Activated CD4-positive, alpha-beta memory T cell treated with anti-CD3 and anti-CD28 coated beads, Interleukin-2, amount 10 ng/mL, durations not matched to agents 7 days and 5 days (primary cell): ENCODE data around the gene ANKRD39. TPM values are rescaled to one million over a fixed set of nuclear protein-coding genes. Genes with fewer than 3 reads are reported as not detected.

Experiments
- CTCF ChIA-PET: fragments of 350-600 bp; sonication (Branson Sonifier 250); formaldehyde crosslinking; loops from one replicate; lab custom pipeline; 2021; ENCODE audit warnings: antibody characterized with exemption, inconsistent platforms; lab: Charles Lee
- POLR2A ChIA-PET: fragments of 350-600 bp; sonication (Branson Sonifier 250); formaldehyde crosslinking; loops from one replicate; lab custom pipeline; 2021; ENCODE audit warnings: antibody characterized with exemption; lab: Charles Lee
- DNase-seq: peaks from one replicate; pipeline ENCODE4 v3.0.0-alpha.2; 2020
- H3K27ac Mint-ChIP-seq: one replicate; pipeline ENCODE4 v1.8.0; 2021; ENCODE audit warnings: mild to moderate bottlenecking, mixed read lengths
- H3K27me3 Mint-ChIP-seq: one replicate; pipeline ENCODE4 v1.8.0; 2021; ENCODE audit warnings: mixed read lengths
- H3K36me3 Mint-ChIP-seq: one replicate; pipeline ENCODE4 v1.8.0; 2021; ENCODE audit warnings: low read depth, mixed read lengths
- H3K4me1 Mint-ChIP-seq: one replicate; pipeline ENCODE4 v1.8.0; 2021; ENCODE audit warnings: mixed read lengths
- H3K4me3 Mint-ChIP-seq: one replicate; pipeline ENCODE4 v1.8.0; 2021; ENCODE audit warnings: mild to moderate bottlenecking, mixed read lengths
- H3K9me3 Mint-ChIP-seq: one replicate; pipeline ENCODE4 v1.8.0; 2021; ENCODE audit warnings: mixed read lengths
- total RNA-seq, 2 experiments: library from RNA; stranded (reverse); gene quantifications; one replicate each; pipeline ENCODE4 v1.2.3, GENCODE V29; 2021

The ANKRD39 gene
- total RNA-seq, 2 experiments from 2014 or later = 44.1 to 47.7 TPM

DNA sequence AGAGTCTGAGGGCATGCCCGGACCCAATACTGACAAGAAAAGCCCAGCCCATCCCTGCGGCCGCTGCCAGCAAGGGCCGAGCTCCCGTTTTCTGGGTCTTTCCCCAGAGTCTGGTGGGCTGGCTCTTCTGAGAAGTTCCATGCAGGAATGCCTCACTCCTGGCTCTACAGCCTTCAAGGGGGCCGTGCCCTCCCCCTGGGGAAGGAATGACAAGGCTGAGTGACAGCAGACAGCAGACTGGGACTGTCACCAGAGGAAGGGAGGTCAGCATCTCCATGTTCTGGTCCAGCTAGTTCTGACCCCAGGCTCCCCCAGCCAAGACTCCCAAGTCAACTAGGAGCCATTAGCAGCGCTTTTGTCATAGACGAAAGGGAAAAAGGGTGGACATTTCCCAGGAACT, 25.1 kb upstream of the ANKRD39 start:
- Mint-ChIP-seq H3K4me1 (no peaks in the 10 kb centered on the region), H3K36me3 (no peaks in the 10 kb centered on the region), H3K27ac (no peak overlapping the region), H3K4me3 (no peak overlapping the region), H3K9me3 (no peaks in the 10 kb centered on the region), H3K27me3 (peaks cover 1% of the 10 kb centered on the region)
- CTCF ChIA-PET = no interaction called here
- no peak for DNase-seq
- POLR2A ChIA-PET = interaction anchor here (1.2 kb wide), 1 partner anchor 25 kb away, joined by 3 read pairs; the partner anchor contains the start of gene ANKRD39

DNA sequence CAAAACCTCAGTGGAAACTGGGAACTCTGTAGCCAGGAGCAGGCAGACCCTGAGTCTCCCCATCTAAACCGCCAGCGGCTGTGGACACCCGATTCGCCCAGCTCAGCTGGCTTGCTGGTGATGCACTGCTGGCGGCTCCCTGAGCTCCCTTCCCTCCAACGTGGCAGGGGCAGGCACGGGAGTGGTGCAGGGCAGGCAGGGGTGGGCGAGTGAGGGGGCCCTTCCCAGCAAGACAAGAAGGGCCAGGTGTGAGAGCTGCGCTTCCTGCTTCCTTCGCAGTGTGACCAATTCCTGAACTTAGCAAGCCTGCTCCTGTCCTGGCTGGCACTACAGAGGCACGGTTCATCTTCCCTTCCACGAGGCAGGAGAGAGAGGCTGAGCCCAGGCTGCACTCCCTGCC, 24.4 kb upstream of the ANKRD39 start:
- no peaks in the 10 kb centered on the region for H3K4me1 Mint-ChIP-seq
- H3K9me3 Mint-ChIP-seq = no peaks in the 10 kb centered on the region
- peaks cover under 1% of the 10 kb centered on the region for H3K27me3 Mint-ChIP-seq
- ChIA-PET POLR2A (interaction anchor here (1.2 kb wide), 1 partner anchor 24 kb away, joined by 3 read pairs; the partner anchor contains the start of gene ANKRD39), CTCF (no interaction called here)
- no peak for DNase-seq
- H3K27ac Mint-ChIP-seq = no peak overlapping the region
- no peak overlapping the region for H3K4me3 Mint-ChIP-seq
- H3K36me3 Mint-ChIP-seq = no peaks in the 10 kb centered on the region

DNA sequence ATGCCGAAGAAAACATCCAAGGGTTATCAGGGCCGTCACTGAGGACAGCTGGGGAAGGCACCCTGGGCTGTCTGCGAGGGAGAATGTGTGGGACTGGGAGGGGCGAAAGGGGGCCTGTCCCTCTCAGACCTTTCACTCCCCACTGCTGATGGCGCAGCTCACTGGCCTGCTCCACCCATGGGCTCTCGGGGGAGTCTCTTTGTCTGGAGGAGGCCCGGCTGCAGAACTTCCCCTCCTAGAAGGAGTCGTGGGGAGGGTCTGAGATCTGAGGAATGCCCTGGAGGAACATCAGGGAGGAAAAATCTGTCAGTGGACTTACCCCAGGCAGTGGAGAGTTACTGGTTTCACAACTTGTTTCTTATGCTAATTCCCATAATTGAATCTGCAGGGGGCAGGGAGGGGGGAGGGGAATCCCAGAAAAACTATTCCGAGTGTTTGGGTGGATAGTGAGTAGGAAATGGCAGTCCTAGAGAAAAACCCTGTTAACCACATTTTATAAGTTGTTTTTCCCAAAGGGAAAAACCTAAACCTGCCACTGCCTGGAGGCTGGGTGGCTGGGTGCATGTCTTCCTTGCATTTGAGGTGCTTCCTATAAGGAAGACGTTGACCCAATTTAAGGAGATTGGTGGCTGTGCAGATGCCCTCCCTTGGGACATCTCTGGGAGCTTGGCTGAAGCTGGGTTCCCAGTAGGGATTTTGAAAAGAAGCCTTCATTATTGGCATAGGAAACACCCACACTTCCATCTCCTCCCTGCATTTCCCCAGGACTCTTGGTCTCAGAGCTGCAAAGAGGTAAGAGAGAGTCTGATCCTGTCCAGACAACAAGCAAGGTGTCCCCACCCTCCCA, 23.8 kb upstream of the ANKRD39 start:
- H3K36me3 Mint-ChIP-seq = no peaks in the 10 kb centered on the region
- ChIA-PET POLR2A (interaction anchor here (1.2 to 1.4 kb wide), 2 partner anchors 13 to 24 kb away, joined by 3 to 5 read pairs; partner anchors contain the start of gene ANKRD39), CTCF (interaction anchor here (0.6 to 1.8 kb wide), 2 partner anchors 24 to 198 kb away, joined by 3 to 7 read pairs; partner anchors contain the start of gene ANKRD39)
- no peaks in the 10 kb centered on the region for H3K27me3 Mint-ChIP-seq
- H3K27ac Mint-ChIP-seq = no peak overlapping the region
- no peaks in the 10 kb centered on the region for H3K9me3 Mint-ChIP-seq
- no peak overlapping the region for H3K4me3 Mint-ChIP-seq
- peaks cover 3% of the 10 kb centered on the region for H3K4me1 Mint-ChIP-seq
- DNase-seq = no peak

DNA sequence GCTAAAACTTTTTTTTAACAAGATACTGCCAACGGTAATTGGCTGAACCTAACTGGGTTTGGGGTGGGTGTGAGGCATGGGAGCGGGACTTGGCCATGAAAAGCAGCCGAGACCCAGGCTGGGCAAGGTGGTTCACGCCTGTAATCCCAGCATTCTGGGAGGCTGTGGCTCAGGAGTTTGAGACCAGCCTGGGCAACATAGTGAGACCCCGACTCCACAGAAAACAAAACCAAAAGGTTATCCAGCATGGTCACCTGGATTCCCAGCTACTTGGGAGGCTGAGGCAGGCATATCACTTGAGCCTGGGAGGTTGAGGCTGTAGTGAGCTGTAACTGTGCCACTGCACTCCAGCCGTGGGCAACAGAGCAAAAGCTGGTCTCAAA, 23.1 kb upstream of the ANKRD39 start:
- POLR2A ChIA-PET = interaction anchor here (1.4 kb wide), 1 partner anchor 13 kb away, joined by 5 read pairs; no protein-coding TSS in a partner anchor
- H3K4me1 Mint-ChIP-seq = peaks cover 4% of the 10 kb centered on the region
- DNase-seq = no peak
- CTCF ChIA-PET = interaction anchor here (0.6 to 1.8 kb wide), 2 partner anchors 23 to 198 kb away, joined by 3 to 7 read pairs; partner anchors contain the start of gene ANKRD39
- H3K27ac Mint-ChIP-seq = no peak overlapping the region
- no peaks in the 10 kb centered on the region for H3K36me3 Mint-ChIP-seq
- H3K4me3 Mint-ChIP-seq = no peak overlapping the region
- H3K9me3 Mint-ChIP-seq = no peaks in the 10 kb centered on the region
- H3K27me3 Mint-ChIP-seq = no peaks in the 10 kb centered on the region

DNA sequence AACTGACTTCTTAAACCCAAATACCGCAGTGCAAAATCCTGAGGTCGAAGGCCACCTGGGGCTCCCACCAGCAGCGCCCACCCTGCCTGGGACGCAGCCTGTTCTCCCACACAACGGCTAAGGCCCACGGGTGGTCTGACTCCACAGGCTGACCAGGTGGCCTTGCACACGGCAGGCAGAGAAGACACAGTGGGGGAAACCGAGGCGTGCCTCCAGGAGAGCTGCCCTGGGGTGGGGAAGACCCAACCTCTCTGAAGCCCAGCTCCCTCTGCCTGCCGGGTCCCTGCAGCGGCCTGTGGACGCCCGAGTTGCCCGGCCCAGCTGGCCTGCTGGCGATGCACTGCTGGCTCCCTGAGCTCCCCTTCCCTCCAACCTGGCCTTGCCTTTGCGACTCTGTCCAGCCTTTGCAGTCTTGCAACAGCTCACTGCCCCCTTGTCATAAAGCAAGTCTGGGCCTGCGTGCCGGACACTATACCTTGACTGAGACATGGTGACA, 21.8 kb upstream of the ANKRD39 start:
- Mint-ChIP-seq H3K9me3 (no peaks in the 10 kb centered on the region), H3K4me3 (no peak overlapping the region), H3K27me3 (no peaks in the 10 kb centered on the region), H3K4me1 (peaks cover 4% of the 10 kb centered on the region), H3K27ac (no peak overlapping the region), H3K36me3 (no peaks in the 10 kb centered on the region)
- ChIA-PET CTCF (interaction anchor here (1.8 kb wide), 1 partner anchor 22 kb away, joined by 7 read pairs; the partner anchor contains the start of gene ANKRD39), POLR2A (interaction anchor here (1.4 kb wide), 1 partner anchor 11 kb away, joined by 5 read pairs; no protein-coding TSS in a partner anchor)
- DNase-seq = no peak

DNA sequence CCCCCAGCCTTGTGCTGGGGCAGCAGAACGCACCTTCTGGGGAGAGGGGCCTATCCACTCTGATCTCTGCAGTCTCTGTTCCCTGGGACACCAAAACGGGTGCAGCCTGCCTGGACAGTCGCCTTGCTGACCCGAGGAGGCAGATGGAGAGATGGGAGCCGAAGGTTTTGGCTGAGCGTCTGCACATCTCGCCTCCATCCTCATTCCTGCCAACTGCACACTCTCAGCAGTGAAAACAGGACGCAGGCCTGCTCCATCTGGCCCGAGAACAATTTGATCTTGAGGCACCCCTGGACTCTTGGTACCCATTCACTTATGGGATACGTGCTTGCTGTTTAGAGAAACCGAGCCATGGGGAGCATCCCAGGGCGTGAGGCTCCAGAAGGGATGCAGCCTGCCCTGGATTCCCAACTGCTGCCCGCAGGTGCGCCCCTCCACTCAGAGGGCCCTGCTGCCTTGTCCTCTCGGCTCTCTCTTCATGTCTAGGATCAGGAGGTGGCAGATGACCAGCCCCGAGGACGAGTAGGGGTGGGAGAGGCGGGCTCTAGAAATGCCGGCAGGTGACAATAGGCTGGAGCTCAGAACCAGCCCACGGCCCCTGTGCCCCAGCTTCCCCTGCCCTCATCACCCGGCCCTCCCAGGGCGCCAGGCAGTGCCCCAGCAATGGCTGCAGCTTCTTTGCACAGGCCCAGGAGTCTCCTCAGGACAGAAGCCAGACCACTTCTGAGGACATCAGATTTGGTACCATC, 21.2 kb upstream of the ANKRD39 start:
- Mint-ChIP-seq H3K9me3 (no peaks in the 10 kb centered on the region), H3K36me3 (no peaks in the 10 kb centered on the region), H3K4me1 (peaks cover 8% of the 10 kb centered on the region), H3K27me3 (peaks cover 4% of the 10 kb centered on the region), H3K27ac (no peak overlapping the region), H3K4me3 (no peak overlapping the region)
- ChIA-PET POLR2A (interaction anchor here (1.6 kb wide), 1 partner anchor 13 kb away, joined by 3 read pairs; no protein-coding TSS in a partner anchor), CTCF (no interaction called here)
- DNase-seq = no peak

DNA sequence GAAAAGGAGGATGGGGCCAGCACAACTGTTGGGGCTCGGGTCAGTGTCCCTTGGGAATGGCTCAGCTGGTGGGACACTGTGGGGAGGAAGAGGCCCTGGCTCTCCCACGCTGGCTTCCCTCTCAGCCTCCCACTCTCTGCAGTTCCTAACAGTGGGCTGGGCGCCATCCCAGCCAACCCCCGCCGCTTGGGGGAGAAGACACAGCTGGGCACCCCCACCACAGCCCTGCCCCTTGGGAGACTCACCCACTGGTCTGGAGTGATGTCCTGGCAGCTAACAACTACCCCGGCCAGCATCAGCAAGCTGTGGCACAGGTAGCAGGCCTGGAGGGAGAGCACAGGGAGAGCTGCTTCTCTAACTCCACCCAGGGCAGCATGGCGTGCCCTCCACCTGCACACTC, 20.4 kb upstream of the ANKRD39 start:
- peaks cover 8% of the 10 kb centered on the region for H3K4me1 Mint-ChIP-seq
- H3K4me3 Mint-ChIP-seq = no peak overlapping the region
- H3K36me3 Mint-ChIP-seq = no peaks in the 10 kb centered on the region
- H3K27me3 Mint-ChIP-seq = peaks cover 4% of the 10 kb centered on the region
- POLR2A ChIA-PET = interaction anchor here (0.7 to 1.6 kb wide), 2 partner anchors 13 to 36 kb away, joined by 3 read pairs; no protein-coding TSS in a partner anchor
- no peak for DNase-seq
- no peak overlapping the region for H3K27ac Mint-ChIP-seq
- no peaks in the 10 kb centered on the region for H3K9me3 Mint-ChIP-seq
- CTCF ChIA-PET = no interaction called here

DNA sequence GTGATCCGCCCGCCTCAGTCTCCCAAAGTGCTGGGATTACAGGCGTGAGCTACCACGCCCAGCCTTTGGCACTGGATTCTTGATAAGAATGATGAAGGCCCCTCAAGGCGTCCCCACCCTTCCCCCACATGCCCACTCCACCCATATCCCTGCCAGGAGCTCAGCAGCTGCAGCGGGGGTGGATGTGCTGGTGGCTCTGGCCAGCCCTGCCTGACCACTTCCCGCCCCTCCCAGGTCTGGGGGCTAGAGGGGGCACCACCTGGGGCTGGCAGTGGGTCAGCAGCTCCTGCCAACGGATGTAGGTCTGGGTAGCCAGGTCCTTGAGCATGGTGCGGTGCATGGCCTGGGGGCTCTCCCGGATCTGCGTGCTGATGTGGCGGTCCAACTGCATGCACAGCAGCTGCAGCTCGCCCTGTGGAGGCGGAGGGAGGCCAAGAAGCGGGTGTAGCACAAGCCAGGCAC, 19.8 kb upstream of the ANKRD39 start:
- no peak for DNase-seq
- peaks cover 4% of the 10 kb centered on the region for H3K27me3 Mint-ChIP-seq
- no peak overlapping the region for H3K27ac Mint-ChIP-seq
- CTCF ChIA-PET = no interaction called here
- peaks cover 8% of the 10 kb centered on the region for H3K4me1 Mint-ChIP-seq
- no peaks in the 10 kb centered on the region for H3K36me3 Mint-ChIP-seq
- H3K4me3 Mint-ChIP-seq = no peak overlapping the region
- POLR2A ChIA-PET = interaction anchor here (0.7 to 1.6 kb wide), 2 partner anchors 14 to 36 kb away, joined by 3 read pairs; no protein-coding TSS in a partner anchor
- no peaks in the 10 kb centered on the region for H3K9me3 Mint-ChIP-seq

DNA sequence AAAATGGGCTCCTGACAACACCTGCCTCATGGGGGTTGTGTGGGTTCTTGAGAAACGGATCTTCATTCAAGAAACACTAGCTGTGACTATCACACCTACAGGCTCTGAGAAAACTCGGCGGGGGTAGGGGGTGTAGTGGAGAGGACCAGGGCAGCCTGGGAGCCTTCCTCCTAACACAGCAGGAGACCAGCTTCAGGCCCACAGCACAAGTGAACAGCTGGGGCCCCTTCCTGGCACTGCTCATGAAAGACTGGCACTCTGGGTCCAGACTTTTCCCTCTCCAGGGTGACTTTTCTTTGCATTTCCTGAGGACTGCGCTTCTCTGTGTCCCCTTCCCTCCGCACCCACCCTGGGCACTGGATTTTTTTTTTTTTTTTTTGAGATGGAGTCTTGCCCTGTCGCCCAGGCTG, 19.2 kb upstream of the ANKRD39 start:
- peaks cover 4% of the 10 kb centered on the region for H3K27me3 Mint-ChIP-seq
- POLR2A ChIA-PET = interaction anchor here (1.6 kb wide), 1 partner anchor 14 kb away, joined by 3 read pairs; no protein-coding TSS in a partner anchor
- H3K4me1 Mint-ChIP-seq = peaks cover 8% of the 10 kb centered on the region
- DNase-seq = no peak
- CTCF ChIA-PET = interaction anchor here (0.7 kb wide), 2 partner anchors 8 to 38 kb away, joined by 4 to 5 read pairs; no protein-coding TSS in a partner anchor
- no peaks in the 10 kb centered on the region for H3K36me3 Mint-ChIP-seq
- H3K9me3 Mint-ChIP-seq = no peaks in the 10 kb centered on the region
- H3K27ac Mint-ChIP-seq = no peak overlapping the region
- H3K4me3 Mint-ChIP-seq = no peak overlapping the region

DNA sequence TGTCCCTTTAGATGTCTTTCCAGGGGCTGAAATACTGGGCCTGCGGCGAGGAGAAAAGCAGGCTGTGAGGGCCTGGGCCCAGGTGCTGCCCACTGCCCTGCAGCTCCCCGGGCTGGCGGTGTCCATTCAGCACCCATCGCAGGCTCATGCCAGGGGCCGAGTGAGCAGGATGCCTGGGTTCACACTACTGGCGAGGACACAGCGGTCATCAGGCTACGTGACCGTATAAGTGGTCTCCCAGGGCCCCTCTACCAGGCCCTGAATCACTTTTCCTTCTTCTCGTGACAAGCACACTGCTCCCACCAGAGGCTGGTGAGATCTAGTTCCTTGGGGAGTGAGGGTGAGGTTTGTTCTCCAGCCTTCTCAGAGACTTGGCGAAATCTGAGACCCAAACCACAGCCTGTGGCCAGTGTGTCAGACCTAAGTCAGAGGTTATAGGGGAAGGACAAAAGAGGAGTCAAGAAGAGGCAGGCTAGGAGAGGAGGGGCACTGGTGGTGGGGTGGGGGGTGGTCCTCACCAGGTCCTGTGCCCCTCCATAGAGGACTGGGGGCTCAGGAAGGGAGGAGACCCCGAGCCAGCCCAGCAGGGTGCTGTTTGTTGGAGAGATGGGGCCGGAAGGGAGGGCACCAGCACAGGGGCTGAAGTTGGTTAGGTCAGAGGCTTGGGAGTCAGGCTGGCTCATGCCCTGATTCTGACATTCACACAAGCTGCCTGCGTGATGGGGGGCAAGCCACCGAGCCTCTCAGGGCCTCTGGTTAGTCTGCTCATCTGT, 18.6 kb upstream of the ANKRD39 start:
- ChIA-PET CTCF (interaction anchor here (0.7 kb wide), 2 partner anchors 7 to 37 kb away, joined by 4 to 5 read pairs; no protein-coding TSS in a partner anchor), POLR2A (no interaction called here)
- Mint-ChIP-seq H3K4me3 (no peak overlapping the region), H3K36me3 (no peaks in the 10 kb centered on the region), H3K27ac (no peak overlapping the region), H3K27me3 (peaks cover 4% of the 10 kb centered on the region), H3K9me3 (no peaks in the 10 kb centered on the region), H3K4me1 (peaks cover 8% of the 10 kb centered on the region)
- DNase-seq = no peak

DNA sequence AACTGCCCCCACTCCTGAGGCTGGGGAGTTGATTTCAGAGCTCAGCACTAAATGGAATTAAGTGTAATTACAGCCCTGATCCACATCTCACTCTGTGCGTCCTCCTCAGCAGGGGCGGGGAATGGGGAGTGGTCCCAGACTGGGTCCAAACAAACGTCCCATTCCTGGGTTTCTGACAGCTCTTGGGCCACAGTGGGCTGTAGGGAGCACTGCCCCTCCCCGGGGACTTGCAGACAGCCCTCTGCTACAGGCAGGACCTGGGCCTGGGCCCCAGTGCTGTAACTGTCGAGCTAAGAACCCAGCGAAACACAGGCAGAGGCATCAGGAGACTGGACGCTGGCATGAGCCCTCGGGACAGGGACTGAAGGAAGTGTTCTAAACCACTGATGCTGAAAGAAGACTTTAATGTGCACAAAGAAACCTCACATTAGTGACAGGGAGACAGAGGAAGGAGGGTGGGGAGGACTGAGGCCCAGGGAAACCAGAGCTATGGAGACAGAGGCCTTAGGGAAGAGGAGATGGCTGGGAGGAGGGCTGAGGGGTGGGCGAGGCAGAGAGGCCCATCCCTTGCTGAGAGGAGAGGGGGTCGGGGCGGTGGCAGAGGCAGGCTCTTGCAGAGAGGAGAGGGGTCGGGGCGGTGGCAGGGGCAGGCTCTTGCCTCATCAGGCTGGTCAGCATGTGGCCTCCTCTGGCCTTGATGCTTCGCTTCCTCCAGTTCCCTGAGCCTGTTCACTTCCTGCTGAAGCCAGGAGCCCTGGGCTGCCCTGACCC, 17.9 kb upstream of the ANKRD39 start:
- Mint-ChIP-seq H3K27me3 (peaks cover 12% of the 10 kb centered on the region), H3K4me3 (no peak overlapping the region), H3K4me1 (peaks cover 15% of the 10 kb centered on the region), H3K27ac (no peak overlapping the region), H3K9me3 (no peaks in the 10 kb centered on the region), H3K36me3 (no peaks in the 10 kb centered on the region)
- ChIA-PET POLR2A (interaction anchor here (2.1 kb wide), 1 partner anchor 18 kb away, joined by 9 read pairs; the partner anchor contains the start of gene ANKRD39), CTCF (interaction anchor here (0.6 to 1.4 kb wide), 2 partner anchors 12 to 18 kb away, joined by 4 to 5 read pairs; partner anchors contain the start of gene ANKRD39)
- DNase-seq = no peak
